Right renal cortex interstitium (tissue), 3 donors: Measurements from ENCODE around the gene KLF4. TPM values are rescaled to one million over a fixed set of nuclear protein-coding genes. Genes with fewer than 3 reads are reported as not detected.

Source experiments
- DNase-seq, 3 donors: peaks; one replicate each; pipeline ENCODE4 v3.0.0-alpha.2; 2013; ENCODE audit warnings: low read depth in 3 of 3, low spot score in 2 of 3
- polyA plus RNA-seq, 3 donors: library from polyadenylated mRNA; unstranded; fragments of 120-200 nt; gene quantifications; one replicate each; pipeline ENCODE4 v1.2.1, GENCODE V29; 2013; ENCODE audit not compliant: insufficient read length in 3 of 3

KLF4 gene
- polyA plus RNA-seq, 3 donors: 6.4 to 7.0 (median 6.6) TPM

- DNase-seq: no peak
Observed at GRCh38 chr9:107455425-107456135, 34.0 kb downstream of the KLF4 start.

GRCh38 chr9:107453479-107453878, 36.1 kb downstream of the KLF4 start:
- DNase-seq: no peak

GRCh38 chr9:107447834-107448233, 41.7 kb downstream of the KLF4 start:
- DNase-seq: no peak

GRCh38 chr9:107447081-107447480, 42.5 kb downstream of the KLF4 start:
- DNase-seq: no peak

GRCh38 chr9:107446491-107446890, 43.1 kb downstream of the KLF4 start:
- DNase-seq: no peak

- no peak for DNase-seq
Observed at GRCh38 chr9:107443786-107444185, 45.8 kb downstream of the KLF4 start.

GRCh38 chr9:107439991-107440456, 49.5 kb downstream of the KLF4 start:
- no peak for DNase-seq

- DNase-seq: no peak
Observed at GRCh38 chr9:107438211-107439031, 51.1 kb downstream of the KLF4 start.

- DNase-seq: no peak
Observed at GRCh38 chr9:107437716-107438115, 51.9 kb downstream of the KLF4 start.

GRCh38 chr9:107435415-107435814, 54.2 kb downstream of the KLF4 start:
- no peak for DNase-seq

Other genes starting within 250 kb of the KLF4 start
- 100 to 1,000 TPM; 143 to 164 (median 148) TPM for gene RAD23B, start 206.5 kb downstream of the KLF4 start, polyA plus RNA-seq